ENCODE data around the gene CHD2. TPM values are rescaled to one million over a fixed set of nuclear protein-coding genes. Genes with fewer than 3 reads are reported as not detected.
A peak's percentile ranks its signal among the peaks of the same experiment; 100 is the strongest.

Gene CHD2
- polyA plus RNA-seq, 1 experiment, result 62.6 TPM

GRCh38 chr15:93007994-93008393, 107.9 kb downstream of the CHD2 start:
- Histone ChIP-seq H3K27ac (ENCODE audit: low read depth, low read length) (no peak overlapping the region), H3K27me3 (ENCODE audit: control insufficient read depth, insufficient read depth, low read length) (no peaks in the 10 kb centered on the region), H3K4me3 (ENCODE audit: low read depth, low read length) (no peak overlapping the region), H3K9me3 (ENCODE audit: control insufficient read depth, insufficient read depth, low read length) (no peaks in the 10 kb centered on the region)
- no peak for DNase-seq (ENCODE audit: low read depth, low spot score)
- ChIA-PET POLR2A (no interaction called here), CTCF (no interaction called here)
- no peak for TF ChIP-seq CTCF (IDR thresholded peaks at IDR 0.05; ENCODE audit: low read depth, low read length)

GRCh38 chr15:93012786-93013185, 112.7 kb downstream of the CHD2 start:
- Histone ChIP-seq H3K9me3 (ENCODE audit: control insufficient read depth, insufficient read depth, low read length) (no peaks in the 10 kb centered on the region), H3K27ac (ENCODE audit: low read depth, low read length) (no peak overlapping the region), H3K4me3 (ENCODE audit: low read depth, low read length) (no peak overlapping the region), H3K27me3 (ENCODE audit: control insufficient read depth, insufficient read depth, low read length) (no peaks in the 10 kb centered on the region)
- ChIA-PET CTCF (interaction anchor here (1.8 kb wide), 1 partner anchor 17 kb away, joined by 7 read pairs; no protein-coding TSS in a partner anchor), POLR2A (no interaction called here)
- no peak for DNase-seq (ENCODE audit: low read depth, low spot score)
- no peak for TF ChIP-seq CTCF (IDR thresholded peaks at IDR 0.05; ENCODE audit: low read depth, low read length)

- POLR2A ChIA-PET, result interaction anchor here (0.6 to 0.7 kb wide), 2 partner anchors 12 to 118 kb away, joined by 3 to 6 read pairs; no protein-coding TSS in a partner anchor
- no peaks in the 10 kb centered on the region for H3K27me3 ChIP-seq (ENCODE audit: control insufficient read depth, insufficient read depth, low read length)
- H3K9me3 ChIP-seq (ENCODE audit: control insufficient read depth, insufficient read depth, low read length), result no peaks in the 10 kb centered on the region
- H3K4me3 ChIP-seq (ENCODE audit: low read depth, low read length), result no peak overlapping the region
- H3K27ac ChIP-seq (ENCODE audit: low read depth, low read length), result no peak overlapping the region
- no peak for DNase-seq (ENCODE audit: low read depth, low spot score)
- CTCF ChIA-PET, result interaction anchor here (0.6 to 4.4 kb wide), 7 partner anchors 9 to 254 kb away, joined by 3 to 30 read pairs (median 3); no protein-coding TSS in a partner anchor
- no peak for TF ChIP-seq CTCF (IDR thresholded peaks at IDR 0.05; ENCODE audit: low read depth, low read length)
Measured at GRCh38 chr15:93017526-93017925, 117.4 kb downstream of the CHD2 start.

GRCh38 chr15:93018574-93018973, 118.5 kb downstream of the CHD2 start:
- no peak overlapping the region for H3K4me3 ChIP-seq (ENCODE audit: low read depth, low read length)
- POLR2A ChIA-PET, result interaction anchor here (1.2 kb wide), 1 partner anchor 136 kb away, joined by 3 read pairs; no protein-coding TSS in a partner anchor
- no peak overlapping the region for H3K27ac ChIP-seq (ENCODE audit: low read depth, low read length)
- no peaks in the 10 kb centered on the region for H3K27me3 ChIP-seq (ENCODE audit: control insufficient read depth, insufficient read depth, low read length)
- no peaks in the 10 kb centered on the region for H3K9me3 ChIP-seq (ENCODE audit: control insufficient read depth, insufficient read depth, low read length)
- no peak for DNase-seq (ENCODE audit: low read depth, low spot score)
- TF ChIP-seq CTCF (IDR thresholded peaks at IDR 0.05; ENCODE audit: low read depth, low read length), result peak; percentile 37
- CTCF ChIA-PET, result interaction anchor here (1.6 to 4.4 kb wide), 4 partner anchors 10 to 222 kb away, joined by 3 to 30 read pairs (median 8); no protein-coding TSS in a partner anchor

- Histone ChIP-seq H3K9me3 (ENCODE audit: control insufficient read depth, insufficient read depth, low read length) (no peaks in the 10 kb centered on the region), H3K27me3 (ENCODE audit: control insufficient read depth, insufficient read depth, low read length) (no peaks in the 10 kb centered on the region), H3K4me3 (ENCODE audit: low read depth, low read length) (no peak overlapping the region), H3K27ac (ENCODE audit: low read depth, low read length) (no peak overlapping the region)
- ChIA-PET CTCF (interaction anchor here (1.6 to 4.4 kb wide), 4 partner anchors 9 to 223 kb away, joined by 3 to 30 read pairs (median 8); no protein-coding TSS in a partner anchor), POLR2A (interaction anchor here (1.2 kb wide), 1 partner anchor 136 kb away, joined by 3 read pairs; no protein-coding TSS in a partner anchor)
- DNase-seq (ENCODE audit: low read depth, low spot score), result no peak
- TF ChIP-seq CTCF (IDR thresholded peaks at IDR 0.05; ENCODE audit: low read depth, low read length), result no peak
Measured at GRCh38 chr15:93019090-93019489, 119.0 kb downstream of the CHD2 start.
